ENCODE data around the gene CUL4B.
"Not testable (repeated sequence)": the region's sequence is repeated elsewhere in the genome, so short reads cannot be mapped to it uniquely, and the experiment has no call there.

DNA sequence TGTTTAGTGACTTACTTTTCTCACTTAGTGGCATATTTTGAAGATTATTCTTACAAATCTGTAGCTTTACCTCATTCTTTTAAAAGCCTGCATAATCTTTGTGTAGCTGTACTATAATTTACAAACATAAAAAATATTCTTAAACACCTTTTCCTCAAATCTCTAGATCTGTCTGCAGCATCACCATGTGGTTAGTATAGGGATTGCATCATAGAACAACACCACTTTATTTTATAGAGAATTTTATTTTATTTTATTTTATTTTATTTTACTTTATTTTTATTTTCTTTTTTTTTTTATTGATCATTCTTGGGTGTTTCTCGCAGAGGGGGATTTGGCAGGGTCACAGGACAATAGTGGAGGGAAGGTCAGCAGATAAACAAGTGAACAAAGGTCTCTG, 85.3 kb downstream of the CUL4B start:
- TF ChIP-seq CTCF (IDR thresholded peaks at IDR 0.05), result peak in 1 of 2 donors; percentile 31
- TF ChIP-seq POLR2A, POLR2AphosphoS5, EP300 (IDR thresholded peaks at IDR 0.05): not testable (repeated sequence)
